HG03095 (cell line): ENCODE measurements around the gene RSPH10B.
"Not testable (repeated sequence)": the region's sequence is repeated elsewhere in the genome, so short reads cannot be mapped to it uniquely, and the experiment has no call there.

Experiments
- ATAC-seq: cut with Tn5 transposase; IDR thresholded peaks from one replicate; pipeline ENCODE4 v1.9.1; 2021; ENCODE audit warnings: moderate library complexity; ENCODE audit not compliant: unreplicated experiment

RSPH10B gene

DNA sequence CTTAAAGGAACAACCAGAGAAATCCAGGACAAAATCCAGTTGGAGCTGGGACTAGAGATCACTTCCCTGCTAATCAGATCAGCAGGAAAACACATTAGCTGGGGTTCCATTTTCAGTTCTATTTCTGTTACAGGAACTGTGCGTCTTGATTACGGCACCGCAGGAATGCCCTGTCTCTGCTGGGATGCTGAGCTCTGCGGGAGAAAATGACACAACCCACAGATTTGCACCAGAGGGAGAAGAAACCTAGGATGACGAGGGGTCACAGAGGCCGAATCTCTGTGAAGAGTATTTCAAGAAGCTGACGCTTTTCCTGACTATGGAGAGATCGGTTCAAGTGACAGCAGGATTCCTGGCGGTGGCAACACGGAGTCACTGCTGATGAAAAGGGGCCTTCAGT, 40.2 kb downstream of the RSPH10B start:
- ATAC-seq = not testable (repeated sequence)

- not testable (repeated sequence) for ATAC-seq
Measured at GRCh38 chr7:5926263-5926870, 44.1 kb downstream of the RSPH10B start.

DNA sequence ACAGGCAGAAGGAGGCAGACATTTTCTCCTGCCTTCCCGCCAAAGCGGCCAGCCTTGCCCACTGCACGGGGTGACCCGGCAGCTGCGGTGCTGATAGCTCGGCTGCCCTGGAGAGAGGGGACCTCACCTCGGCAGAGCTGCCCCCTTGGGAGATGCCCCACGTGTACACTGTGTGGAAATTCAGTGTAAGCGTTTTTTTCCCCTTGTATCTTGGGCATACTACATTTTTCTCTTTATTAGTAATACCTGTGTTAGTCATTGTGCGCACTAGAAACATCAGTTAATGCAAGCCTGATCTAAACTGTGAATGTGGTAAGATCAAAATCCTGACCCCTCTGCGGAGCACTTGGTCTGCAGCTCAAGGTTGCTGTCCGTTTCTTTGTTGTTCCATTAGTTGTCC, 45.9 kb downstream of the RSPH10B start:
- not testable (repeated sequence) for ATAC-seq

DNA sequence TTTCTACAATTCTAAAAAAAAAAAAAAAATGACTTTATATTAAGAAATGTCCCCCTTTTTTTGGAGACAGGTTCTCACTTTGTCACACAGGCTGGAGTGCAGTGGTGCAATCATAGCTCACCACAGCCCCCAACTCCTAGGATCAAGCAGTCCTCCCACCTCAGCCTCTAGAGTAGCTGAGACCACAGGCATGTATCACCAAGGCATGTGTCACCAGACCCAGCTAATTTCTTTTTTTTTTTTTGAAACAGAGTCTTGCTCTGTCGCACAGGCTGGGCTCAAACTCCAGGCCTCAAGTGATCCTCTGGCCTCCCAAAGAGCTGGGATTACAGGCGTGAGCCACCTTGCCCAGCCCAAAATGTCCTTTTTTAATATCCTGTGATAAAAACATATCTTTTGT, 46.3 kb downstream of the RSPH10B start:
- ATAC-seq = not testable (repeated sequence)

- not testable (repeated sequence) for ATAC-seq
Measured at GRCh38 chr7:5916529-5916928, 54.0 kb downstream of the RSPH10B start.

DNA sequence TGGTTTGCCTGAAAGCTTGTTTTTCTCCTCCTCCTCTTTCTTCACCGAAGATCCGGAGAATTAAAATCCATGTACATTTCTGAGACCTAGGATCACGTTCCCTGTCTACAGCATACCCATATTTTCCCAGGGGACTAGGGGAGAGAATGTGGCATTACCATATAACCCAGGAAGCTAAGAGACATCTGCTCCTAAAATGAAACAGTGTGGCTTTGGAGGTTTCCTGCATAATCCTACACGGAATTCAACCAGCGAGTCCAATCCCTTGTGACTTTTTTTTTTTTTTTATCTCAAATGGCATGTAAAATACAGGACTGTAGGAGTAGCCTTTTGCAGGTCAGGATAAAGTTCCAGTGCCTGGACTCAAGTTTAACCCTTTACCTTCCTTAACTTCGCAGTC, 61.7 kb downstream of the RSPH10B start:
- not testable (repeated sequence) for ATAC-seq

DNA sequence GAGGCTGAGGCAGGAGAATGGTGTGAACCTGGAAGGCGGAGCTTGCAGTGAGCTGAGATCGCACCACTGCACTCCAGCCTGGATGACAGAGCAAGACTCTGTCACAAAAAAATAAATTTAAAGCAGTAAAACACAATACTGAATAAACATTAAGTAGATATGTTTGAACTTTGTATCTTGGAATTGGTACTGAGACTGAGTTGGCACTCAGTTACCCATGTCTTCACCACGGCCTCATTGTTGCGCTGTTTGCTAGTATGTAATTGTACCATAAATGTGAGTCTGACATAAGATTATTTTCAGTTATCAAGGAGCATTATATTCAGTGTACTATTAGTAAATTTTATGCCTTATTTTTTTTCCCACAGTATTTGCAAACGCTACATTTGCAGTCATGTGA, 65.8 kb downstream of the RSPH10B start:
- not testable (repeated sequence) for ATAC-seq

DNA sequence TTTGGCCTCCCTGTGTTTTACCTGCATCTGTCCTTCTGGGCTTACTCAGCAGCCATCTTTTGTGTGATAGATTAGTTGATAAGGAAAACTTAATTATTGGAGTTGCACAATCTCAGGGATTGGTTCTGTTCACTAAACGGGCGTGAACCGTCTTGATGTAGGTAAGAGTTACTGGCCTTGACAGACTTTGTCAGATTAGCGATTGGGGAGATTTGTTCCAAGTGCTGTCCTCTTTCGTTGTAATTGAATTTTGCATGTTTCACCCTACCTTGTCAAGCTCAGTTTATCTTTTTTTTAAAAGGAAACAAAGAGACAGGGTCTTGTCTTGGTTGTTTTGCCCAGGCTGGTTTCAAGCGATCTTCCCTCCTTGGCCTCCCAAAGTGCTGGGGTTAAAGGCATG, 67.5 kb downstream of the RSPH10B start:
- ATAC-seq = not testable (repeated sequence)

DNA sequence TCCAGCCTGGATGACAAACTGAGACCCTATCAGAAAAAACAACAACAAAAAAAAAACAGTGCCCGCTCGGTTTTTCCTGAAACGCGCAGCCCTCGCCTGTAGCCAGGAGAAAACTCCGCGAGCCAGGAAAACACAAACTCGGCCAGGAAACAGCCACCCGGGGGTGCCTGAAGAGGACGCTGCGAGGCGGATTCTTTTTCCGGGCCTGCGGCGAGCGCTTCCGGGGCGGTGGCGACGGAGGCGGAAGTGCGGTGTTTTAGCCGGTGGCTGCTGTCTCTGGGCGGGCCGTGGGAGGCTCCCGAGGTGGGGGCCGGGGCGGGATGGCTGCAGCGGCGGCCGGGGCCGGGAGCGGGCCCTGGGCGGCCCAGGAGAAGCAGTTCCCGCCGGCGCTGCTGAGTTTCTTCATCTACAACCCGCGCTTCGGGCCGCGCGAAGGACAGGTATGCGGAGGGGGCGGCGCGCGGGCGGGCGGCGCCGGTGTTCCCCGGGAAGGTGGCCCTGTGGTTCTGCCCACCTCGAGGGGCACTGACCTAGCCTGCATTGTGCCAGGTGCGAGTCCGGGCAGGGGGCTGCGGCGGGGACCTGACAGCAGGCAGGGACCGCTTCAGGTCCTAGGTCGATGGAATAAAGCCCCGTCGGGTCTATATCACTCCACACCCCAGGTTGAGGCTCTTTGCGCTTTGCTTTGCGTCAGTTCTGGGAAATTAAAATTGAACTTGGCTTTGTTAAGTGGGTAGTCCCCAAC, 71.8 kb downstream of the RSPH10B start, which contains the start of gene CCZ1:
Gene CCZ1 (plus strand): TSS at position 254 of the 745 bp plus-strand sequence. CDS start 67 bp downstream, at position 321.
- peak; percentile 79 for ATAC-seq

GRCh38 chr7:5897369-5897919, 73.0 kb downstream of the RSPH10B start:
- not testable (repeated sequence) for ATAC-seq

DNA sequence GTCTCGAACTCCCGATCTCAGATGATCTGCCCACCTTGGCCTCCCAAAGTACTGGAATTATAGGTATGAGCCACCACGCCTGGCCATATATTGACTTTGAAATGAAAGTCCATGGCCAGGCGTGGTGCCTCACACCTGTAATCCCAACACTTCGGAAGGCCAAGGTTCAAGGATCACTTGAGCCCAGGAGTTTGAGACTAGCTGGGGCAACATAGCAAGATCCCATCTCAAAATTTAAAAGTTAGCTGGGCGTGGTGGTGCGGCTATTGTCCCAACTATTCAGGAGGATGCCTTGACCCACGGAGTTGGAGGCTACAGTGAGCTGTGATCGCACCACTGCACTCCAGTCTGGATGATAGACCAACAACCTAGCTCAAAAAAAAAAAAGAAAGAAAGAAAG, 78.0 kb downstream of the RSPH10B start:
- no peak for ATAC-seq

GRCh38 chr7:5890244-5890643, 80.2 kb downstream of the RSPH10B start:
- not testable (repeated sequence) for ATAC-seq

DNA sequence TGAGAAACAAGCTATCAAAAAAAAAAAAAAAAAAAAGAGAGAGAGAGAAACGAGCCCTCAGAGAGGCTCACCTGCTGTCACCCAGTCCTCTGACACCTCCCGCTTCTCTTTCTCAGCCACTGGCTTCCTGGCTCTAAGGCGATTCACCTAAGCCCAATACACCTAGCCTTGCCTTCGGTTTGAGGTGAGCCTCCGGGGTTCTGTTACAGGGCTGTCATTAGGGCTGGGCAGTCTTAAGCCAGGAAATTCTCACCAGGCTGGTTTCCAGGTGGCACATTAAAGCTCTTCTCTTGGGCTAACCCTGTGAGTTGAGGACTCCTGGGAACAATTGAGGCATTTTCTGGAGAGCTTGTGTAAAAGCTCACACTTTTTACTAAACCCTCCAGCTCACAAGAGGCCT, 82.5 kb downstream of the RSPH10B start:
- not testable (repeated sequence) for ATAC-seq

- ATAC-seq = not testable (repeated sequence)
Measured at GRCh38 chr7:5884431-5884830, 86.1 kb downstream of the RSPH10B start.

DNA sequence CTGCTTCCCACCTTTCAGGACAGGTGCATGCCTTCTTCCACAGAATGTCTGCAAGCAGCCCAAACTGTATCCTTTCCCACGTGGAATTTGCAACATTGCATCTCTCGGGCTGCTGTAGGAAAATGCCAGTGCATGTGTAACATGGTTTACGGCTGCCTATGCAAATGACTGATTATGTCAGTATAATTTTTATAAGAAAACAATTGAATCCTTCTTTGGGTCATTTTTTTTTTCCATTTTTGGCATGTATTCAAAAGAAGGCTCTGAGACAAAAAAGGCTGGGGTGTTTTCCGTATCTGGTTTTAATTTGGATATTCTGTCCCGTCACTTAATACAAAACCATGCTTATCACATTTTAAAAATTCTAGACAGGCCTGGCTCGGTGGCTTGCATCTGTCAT, 90.4 kb downstream of the RSPH10B start:
- ATAC-seq = not testable (repeated sequence)

DNA sequence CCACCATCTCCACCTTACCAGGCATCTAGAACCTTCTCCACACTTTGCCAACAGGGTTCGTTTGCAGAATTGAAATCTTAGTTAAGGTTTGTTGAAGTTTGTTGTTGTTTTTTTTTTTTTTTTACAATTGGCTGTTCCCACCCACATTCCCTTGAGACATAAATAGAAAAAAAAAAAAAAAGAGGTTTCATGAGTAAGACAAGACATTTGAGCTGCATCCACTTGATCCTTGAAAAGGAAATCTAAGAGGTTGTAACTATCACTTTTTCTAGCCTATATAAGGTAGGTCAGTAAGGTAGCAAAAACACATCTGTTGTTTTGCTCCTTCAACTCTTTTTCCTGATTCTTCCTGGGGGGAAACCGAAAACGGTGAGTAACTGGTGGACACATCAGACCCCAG, 90.9 kb downstream of the RSPH10B start:
- not testable (repeated sequence) for ATAC-seq
